Measurements from ENCODE around the gene ARID3A.

ARID3A gene

DNA sequence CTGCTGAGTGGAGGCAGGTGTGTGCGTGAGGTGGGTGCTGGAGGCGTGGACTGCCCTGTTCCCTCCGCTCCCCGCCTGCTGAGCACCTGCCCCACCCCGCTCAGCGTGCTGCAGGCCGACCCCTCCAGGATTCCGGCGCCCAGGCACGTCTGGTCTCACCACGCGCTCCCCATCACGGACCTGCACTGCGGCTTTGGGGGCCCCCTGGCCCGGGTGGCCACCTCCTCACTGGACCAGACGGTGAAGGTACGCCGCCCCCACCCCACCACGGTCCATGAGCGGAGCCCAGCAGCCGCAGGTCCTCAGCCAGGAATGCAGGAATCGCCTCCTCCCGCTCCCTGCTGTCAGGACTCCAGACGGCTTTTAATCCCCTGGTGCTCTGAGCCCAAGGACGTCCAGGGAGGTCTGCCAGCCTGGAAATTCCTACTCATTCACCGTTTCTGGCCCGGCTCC lies 64.3 kb downstream of the ARID3A start:
- no peak for DNase-seq (ENCODE audit: low spot score)

- no peak for DNase-seq (ENCODE audit: low spot score)
These were observed 64.9 kb downstream of the ARID3A start for GRCh38 chr19:990746-991145.

GRCh38 chr19:991174-991931 lies 65.5 kb downstream of the ARID3A start:
- DNase-seq (ENCODE audit: low spot score) = no peak

- DNase-seq (ENCODE audit: low spot score) = no peak
These were observed 66.3 kb downstream of the ARID3A start for GRCh38 chr19:991932-992669.

DNA sequence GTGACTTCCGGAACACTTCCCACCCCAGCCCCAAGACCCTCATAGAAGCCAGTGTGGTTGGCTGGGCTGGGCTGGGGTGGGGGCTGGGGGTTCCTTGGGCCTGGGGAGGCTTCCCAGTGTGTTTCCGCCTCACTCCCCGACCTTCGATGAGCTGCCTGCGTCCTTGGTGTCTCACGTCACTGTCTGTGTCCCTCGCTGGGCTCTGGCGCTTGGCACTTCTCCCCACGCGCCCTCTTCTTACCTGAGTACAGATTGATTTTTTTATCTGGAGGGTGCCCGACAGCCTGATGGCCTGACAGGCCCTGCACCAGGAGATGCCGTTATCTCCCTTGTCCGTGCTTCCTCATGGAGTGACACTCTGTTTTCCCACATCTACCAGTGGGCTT lies 66.8 kb downstream of the ARID3A start:
- no peak for DNase-seq (ENCODE audit: low spot score)

- no peak for DNase-seq (ENCODE audit: low spot score)
These were observed 67.6 kb downstream of the ARID3A start for GRCh38 chr19:993361-993830.

DNA sequence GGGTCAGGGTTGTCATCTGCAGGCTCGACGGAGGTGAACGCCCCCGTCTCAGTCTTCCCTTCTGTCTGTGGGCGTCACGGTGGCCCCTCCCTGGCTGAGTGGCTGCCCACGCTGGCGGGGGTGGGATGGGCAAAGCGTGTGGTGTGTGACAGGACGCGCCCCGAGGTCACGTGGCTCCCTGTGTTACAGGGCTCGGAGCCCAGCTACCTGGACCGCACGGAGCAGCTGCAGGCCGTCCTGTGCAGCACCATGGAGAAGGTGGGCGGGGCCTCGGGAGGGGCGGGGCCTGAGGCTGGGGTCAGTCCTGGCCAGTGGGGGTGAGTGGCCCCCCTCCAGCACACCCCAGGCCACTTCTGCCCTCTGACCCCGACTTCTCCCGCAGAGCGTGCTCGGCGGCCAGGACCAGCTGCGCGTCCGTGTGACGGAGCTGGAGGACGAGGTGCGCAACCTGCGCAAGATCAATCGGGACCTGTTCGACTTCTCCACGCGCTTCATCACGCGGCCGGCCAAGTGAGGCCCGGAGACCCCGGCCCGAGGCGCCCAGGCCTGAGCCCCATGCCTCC lies 68.1 kb downstream of the ARID3A start:
- no peak for DNase-seq (ENCODE audit: low spot score)

DNA sequence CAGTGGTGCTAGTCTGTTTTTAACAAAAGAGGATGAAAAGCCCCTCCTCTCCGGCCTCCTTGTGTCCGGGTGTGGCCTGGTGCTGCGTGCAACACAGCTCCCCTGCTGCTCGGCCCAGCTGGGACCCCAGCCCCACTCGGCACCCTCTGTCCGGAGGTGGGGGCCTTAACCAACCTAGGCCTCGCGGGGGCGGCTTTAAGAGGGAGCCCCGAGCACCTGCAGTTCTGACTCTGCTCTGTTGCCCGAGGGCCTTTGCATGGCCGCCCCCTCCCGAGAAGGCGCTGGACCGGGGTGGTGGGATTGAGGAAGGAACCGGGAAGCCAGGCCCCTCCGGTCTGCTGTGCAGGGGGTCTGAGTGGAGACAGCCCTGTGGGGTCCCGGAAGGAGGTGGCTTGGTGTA lies 68.7 kb downstream of the ARID3A start:
- DNase-seq (ENCODE audit: low spot score) = no peak

- no peak for DNase-seq (ENCODE audit: low spot score)
These were observed 69.4 kb downstream of the ARID3A start for GRCh38 chr19:995051-995827.

GRCh38 chr19:996051-996838 lies 70.4 kb downstream of the ARID3A start:
- DNase-seq (ENCODE audit: low spot score) = peak; percentile 60

GRCh38 chr19:998064-998463 lies 72.2 kb downstream of the ARID3A start:
- no peak for DNase-seq (ENCODE audit: low spot score)

DNA sequence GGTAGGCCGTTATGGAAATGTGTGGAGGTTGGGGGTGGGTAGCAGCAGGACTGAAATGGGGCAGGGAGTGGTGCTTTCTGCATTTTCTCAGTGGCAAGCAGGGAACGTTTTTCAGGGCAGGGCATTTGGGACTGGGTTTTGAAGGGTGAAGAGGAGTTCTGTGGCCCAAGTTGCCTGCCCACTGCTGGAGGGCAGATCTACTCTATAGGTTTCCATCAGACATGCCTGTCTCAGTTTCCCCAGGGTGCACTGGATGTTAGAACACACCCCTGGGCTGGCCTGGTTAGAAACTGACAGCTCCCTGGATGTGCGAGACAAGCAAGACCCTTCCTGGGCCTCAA lies 73.5 kb downstream of the ARID3A start:
- no peak for DNase-seq (ENCODE audit: low spot score)

GRCh38 chr19:1000095-1000494 lies 74.3 kb downstream of the ARID3A start, which contains the start of gene GRIN3B:
Gene GRIN3B, plus strand, starts transcription at chr19:1000419. Its CDS starts 19 bp downstream, at chr19:1000438.
- DNase-seq (ENCODE audit: low spot score) = peak; percentile 49

DNA sequence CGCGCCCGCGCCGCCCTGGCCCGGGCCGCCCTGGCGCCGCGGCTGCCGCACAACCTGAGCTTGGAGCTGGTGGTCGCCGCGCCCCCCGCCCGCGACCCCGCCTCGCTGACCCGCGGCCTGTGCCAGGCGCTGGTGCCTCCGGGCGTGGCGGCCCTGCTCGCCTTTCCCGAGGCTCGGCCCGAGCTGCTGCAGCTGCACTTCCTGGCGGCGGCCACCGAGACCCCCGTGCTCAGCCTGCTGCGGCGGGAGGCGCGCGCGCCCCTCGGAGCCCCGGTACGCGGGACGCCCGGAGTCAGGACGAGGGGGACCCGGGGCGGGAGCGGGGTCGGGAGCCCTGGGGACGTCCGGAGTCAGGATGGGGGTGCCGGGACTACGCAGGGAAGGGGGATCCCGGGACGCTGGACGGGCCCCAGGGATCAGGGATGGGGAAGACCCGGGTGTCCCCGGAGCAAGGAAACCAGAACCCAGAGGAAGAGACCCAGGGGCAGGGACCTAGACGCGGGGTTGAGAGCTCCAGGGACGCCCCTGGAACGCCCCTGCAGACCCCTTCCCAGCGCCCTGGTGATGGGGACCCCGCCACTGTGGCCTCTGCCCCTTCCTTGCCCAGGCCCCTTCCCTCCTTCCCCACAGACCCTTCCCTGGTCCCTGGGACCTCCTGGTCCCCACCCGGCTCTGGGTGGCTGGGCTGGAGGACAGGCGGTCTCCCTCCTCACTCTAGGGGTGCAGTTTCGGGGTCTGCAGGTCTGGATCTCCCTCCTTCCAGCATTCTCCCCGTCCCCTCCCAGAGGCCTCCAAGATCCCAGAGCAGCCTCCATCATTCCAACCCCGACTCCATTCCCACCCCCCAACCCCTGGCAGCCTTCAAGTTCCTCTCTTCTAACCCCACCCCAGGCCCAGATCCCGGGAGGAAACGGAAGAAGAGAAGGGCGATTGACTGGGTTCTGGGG lies 75.0 kb downstream of the ARID3A start:
- DNase-seq (ENCODE audit: low spot score) = no peak

- DNase-seq (ENCODE audit: low spot score) = peak; percentile 60
These were observed 75.8 kb downstream of the ARID3A start for GRCh38 chr19:1001538-1002166.

DNA sequence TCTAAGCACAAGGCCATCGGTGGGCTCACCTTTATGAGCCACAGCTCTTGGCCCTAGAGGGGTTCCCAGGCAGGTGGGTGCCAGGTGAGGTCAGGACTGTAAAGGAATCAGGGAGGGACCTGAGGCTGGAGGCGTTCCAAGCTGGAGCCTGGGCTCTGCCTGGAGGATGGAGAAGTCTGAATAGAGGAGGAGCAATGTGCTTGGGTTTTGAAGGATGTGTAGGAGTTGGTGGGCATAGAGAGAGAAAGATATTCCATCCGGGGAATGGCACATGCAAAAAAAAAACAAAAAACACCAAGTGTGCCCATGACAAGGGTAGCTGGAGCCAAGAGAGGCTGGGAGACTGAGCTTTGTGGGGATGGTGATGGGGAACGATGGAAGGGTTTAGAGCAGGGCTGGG lies 76.8 kb downstream of the ARID3A start:
- no peak for DNase-seq (ENCODE audit: low spot score)

DNA sequence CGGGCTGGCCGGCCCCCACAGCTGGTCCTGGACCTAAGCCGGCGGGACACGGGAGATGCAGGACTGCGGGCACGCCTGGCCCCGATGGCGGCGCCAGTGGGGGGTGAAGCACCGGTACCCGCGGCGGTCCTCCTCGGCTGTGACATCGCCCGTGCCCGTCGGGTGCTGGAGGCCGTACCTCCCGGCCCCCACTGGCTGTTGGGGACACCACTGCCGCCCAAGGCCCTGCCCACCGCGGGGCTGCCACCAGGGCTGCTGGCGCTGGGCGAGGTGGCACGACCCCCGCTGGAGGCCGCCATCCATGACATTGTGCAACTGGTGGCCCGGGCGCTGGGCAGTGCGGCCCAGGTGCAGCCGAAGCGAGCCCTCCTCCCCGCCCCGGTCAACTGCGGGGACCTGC lies 77.4 kb downstream of the ARID3A start:
- no peak for DNase-seq (ENCODE audit: low spot score)

DNA sequence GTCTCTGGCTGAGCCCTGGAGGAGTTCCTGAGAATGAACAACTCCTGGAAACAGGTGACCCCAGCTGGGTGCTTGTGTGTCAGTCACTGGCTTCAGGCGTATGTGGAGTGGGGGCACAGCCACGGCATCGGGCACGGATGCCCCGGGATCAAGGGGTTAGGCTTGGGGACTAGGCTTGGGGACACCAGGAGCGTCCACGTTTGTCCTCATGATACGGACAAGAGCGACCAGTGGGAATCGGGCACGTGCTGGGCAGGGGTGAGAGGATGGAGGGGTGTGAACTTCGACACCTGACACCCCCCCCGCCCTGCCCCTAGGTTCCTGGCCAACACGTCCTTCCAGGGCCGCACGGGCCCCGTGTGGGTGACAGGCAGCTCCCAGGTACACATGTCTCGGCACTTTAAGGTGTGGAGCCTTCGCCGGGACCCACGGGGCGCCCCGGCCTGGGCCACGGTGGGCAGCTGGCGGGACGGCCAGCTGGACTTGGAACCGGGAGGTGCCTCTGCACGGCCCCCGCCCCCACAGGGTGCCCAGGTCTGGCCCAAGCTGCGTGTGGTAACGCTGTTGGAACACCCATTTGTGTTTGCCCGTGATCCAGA lies 78.5 kb downstream of the ARID3A start:
- DNase-seq (ENCODE audit: low spot score) = no peak
